Esophagus squamous epithelium (tissue), 4 donors: ENCODE data around the gene ALPL.

Experiments
- POLR2A ChIP-seq, 4 donors: fragments of 450-650 bp; IDR thresholded peaks; one replicate each; pipeline ENCODE4 v1.6.1; 2017; ENCODE audit warnings: antibody characterized with exemption in 4 of 4, mild to moderate bottlenecking in 4 of 4, moderate library complexity in 3 of 4
- TF ChIP-seq, protein P1 (sequence below), 6 experiments: fragments of 450-650 bp in 4 of 6; fragments of 200-600 bp in 2 of 6; sonication (generic) in 2 of 6; IDR thresholded peaks; one replicate each; pipeline ENCODE4 v1.5.1; 2016 to 2019; ENCODE audit warnings: antibody characterized with exemption in 6 of 6, mild to moderate bottlenecking in 4 of 6, moderate library complexity in 4 of 6

DNA sequence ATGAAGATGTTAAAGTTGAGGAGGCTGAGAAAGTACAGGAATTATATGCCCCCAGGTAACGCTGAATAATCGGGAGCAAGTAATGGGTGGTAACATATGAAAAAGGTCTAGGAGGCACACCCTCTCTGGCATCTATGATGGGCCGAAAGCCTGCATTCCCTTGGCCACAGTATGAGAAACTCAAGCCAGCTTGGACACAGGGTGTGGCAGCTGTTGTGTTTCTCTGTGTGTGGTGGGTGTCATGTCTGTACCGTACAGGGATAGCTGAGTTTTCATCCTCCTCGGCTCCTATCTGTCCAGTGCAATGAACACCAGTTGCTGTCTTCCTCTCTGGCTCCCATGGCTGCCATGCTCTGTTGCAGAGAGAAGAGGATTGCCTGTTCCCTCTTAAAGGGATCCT, 36.4 kb upstream of the ALPL start:
- no peak for TF ChIP-seq POLR2A (IDR thresholded peaks at IDR 0.05)
- TF ChIP-seq, protein P1, sequence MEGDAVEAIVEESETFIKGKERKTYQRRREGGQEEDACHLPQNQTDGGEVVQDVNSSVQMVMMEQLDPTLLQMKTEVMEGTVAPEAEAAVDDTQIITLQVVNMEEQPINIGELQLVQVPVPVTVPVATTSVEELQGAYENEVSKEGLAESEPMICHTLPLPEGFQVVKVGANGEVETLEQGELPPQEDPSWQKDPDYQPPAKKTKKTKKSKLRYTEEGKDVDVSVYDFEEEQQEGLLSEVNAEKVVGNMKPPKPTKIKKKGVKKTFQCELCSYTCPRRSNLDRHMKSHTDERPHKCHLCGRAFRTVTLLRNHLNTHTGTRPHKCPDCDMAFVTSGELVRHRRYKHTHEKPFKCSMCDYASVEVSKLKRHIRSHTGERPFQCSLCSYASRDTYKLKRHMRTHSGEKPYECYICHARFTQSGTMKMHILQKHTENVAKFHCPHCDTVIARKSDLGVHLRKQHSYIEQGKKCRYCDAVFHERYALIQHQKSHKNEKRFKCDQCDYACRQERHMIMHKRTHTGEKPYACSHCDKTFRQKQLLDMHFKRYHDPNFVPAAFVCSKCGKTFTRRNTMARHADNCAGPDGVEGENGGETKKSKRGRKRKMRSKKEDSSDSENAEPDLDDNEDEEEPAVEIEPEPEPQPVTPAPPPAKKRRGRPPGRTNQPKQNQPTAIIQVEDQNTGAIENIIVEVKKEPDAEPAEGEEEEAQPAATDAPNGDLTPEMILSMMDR (IDR thresholded peaks at IDR 0.05) = no peak
